H9 (cell line): ENCODE data around the gene NPPC. TPM values are rescaled to one million over a fixed set of nuclear protein-coding genes. Genes with fewer than 3 reads are reported as not detected.

Source experiments
- DNase-seq: peaks from one replicate; pipeline ENCODE4 v3.0.0-alpha.2; 2017
- H2AFZ ChIP-seq: one replicate; pipeline ENCODE4 v1.6.1; 2013; ENCODE audit warnings: mild to moderate bottlenecking, low read length, control low read depth, moderate library complexity
- H2AK5ac ChIP-seq: 2 replicates; pipeline ENCODE4 v1.6.1; 2013; ENCODE audit warnings: low read length, control low read depth, mixed read lengths; ENCODE audit not compliant: insufficient read length
- H2BK120ac ChIP-seq: one replicate; pipeline ENCODE4 v1.6.1; 2013; ENCODE audit warnings: low read depth, mild to moderate bottlenecking, low read length, control low read depth, inconsistent platforms; ENCODE audit not compliant: poor library complexity, severe bottlenecking
- H2BK12ac ChIP-seq: 2 replicates; pipeline ENCODE4 v1.6.1; 2013; ENCODE audit warnings: low read length, control low read depth, mixed read lengths, low read depth; ENCODE audit not compliant: insufficient read length
- H2BK15ac ChIP-seq: 2 replicates; pipeline ENCODE4 v1.6.1; 2013; ENCODE audit warnings: low read depth, low read length, control low read depth
- H2BK20ac ChIP-seq: one replicate; pipeline ENCODE4 v1.6.1; 2013; ENCODE audit warnings: low read depth, mild to moderate bottlenecking, low read length, control low read depth, inconsistent platforms; ENCODE audit not compliant: poor library complexity, severe bottlenecking
- H2BK5ac ChIP-seq: 2 replicates; pipeline ENCODE4 v1.6.1; 2013; ENCODE audit warnings: low read length, control low read depth, mixed read lengths; ENCODE audit not compliant: insufficient read length
- H3K14ac ChIP-seq: 2 replicates; pipeline ENCODE4 v1.6.1; 2013; ENCODE audit warnings: low read length, control low read depth; ENCODE audit not compliant: insufficient read depth
- H3K18ac ChIP-seq: 2 replicates; pipeline ENCODE4 v1.6.1; 2013; ENCODE audit warnings: low read depth, mild to moderate bottlenecking, mixed read lengths, low read length, control low read depth; ENCODE audit not compliant: insufficient read length
- H3K23ac ChIP-seq: 2 replicates; pipeline ENCODE4 v1.6.1; 2013; ENCODE audit warnings: low read length, control low read depth, mixed read lengths, low read depth; ENCODE audit not compliant: insufficient read length
- H3K23me2 ChIP-seq: 2 replicates; pipeline ENCODE4 v1.6.1; 2013; ENCODE audit warnings: low read depth, mild to moderate bottlenecking, mixed read lengths, low read length, control low read depth; ENCODE audit not compliant: insufficient read length, poor library complexity, severe bottlenecking
- H3K27ac ChIP-seq: 2 replicates; pipeline ENCODE4 v1.5.1; 2013; ENCODE audit warnings: low read length, control low read depth, mixed read lengths, low read depth; ENCODE audit not compliant: insufficient read length
- H3K27me3 ChIP-seq: 2 replicates; pipeline ENCODE4 v1.6.1; 2013; ENCODE audit warnings: low read length, control low read depth, inconsistent platforms; ENCODE audit not compliant: insufficient read depth
- H3K4ac ChIP-seq: 2 replicates; pipeline ENCODE4 v1.6.1; 2013; ENCODE audit warnings: low read depth, mild to moderate bottlenecking, control low read depth, inconsistent platforms, low read length, moderate library complexity
- H3K4me1 ChIP-seq: 2 replicates; pipeline ENCODE4 v1.6.1; 2013; ENCODE audit warnings: low read length, control low read depth, inconsistent platforms; ENCODE audit not compliant: insufficient read depth
- H3K4me2 ChIP-seq: 2 replicates; pipeline ENCODE4 v1.6.1; 2013; ENCODE audit warnings: low read length, control low read depth, mixed read lengths; ENCODE audit not compliant: insufficient read length, insufficient read depth
- H3K56ac ChIP-seq: 2 replicates; pipeline ENCODE4 v1.6.1; 2013; ENCODE audit warnings: low read depth, mild to moderate bottlenecking, mixed read lengths, low read length, control low read depth; ENCODE audit not compliant: insufficient read length
- H3K79me1 ChIP-seq: 2 replicates; pipeline ENCODE4 v1.6.1; 2013; ENCODE audit warnings: low read depth, mild to moderate bottlenecking, moderate library complexity, low read length, control low read depth, inconsistent platforms; ENCODE audit not compliant: insufficient read depth, poor library complexity, severe bottlenecking
- H3K79me2 ChIP-seq: 2 replicates; pipeline ENCODE4 v1.6.1; 2013; ENCODE audit warnings: low read length, control low read depth, inconsistent platforms; ENCODE audit not compliant: insufficient read depth
- H3K9ac ChIP-seq: 2 replicates; pipeline ENCODE4 v1.6.1; 2013; ENCODE audit warnings: low read length, control low read depth, mixed read lengths; ENCODE audit not compliant: insufficient read length; ENCODE audit errors: extremely low read depth
- H3K9me3 ChIP-seq: one replicate; pipeline ENCODE4 v1.6.1; 2013; ENCODE audit warnings: low read depth, low read length, inconsistent platforms; ENCODE audit not compliant: control insufficient read depth
- H3T11ph ChIP-seq: one replicate; pipeline ENCODE4 v1.6.1; 2013; ENCODE audit warnings: mild to moderate bottlenecking, low read length, control low read depth, inconsistent platforms
- H4K20me1 ChIP-seq: one replicate; pipeline ENCODE4 v1.6.1; 2013; ENCODE audit not compliant: control insufficient read depth, insufficient read length, insufficient read depth
- H4K5ac ChIP-seq: 2 replicates; pipeline ENCODE4 v1.6.1; 2013; ENCODE audit warnings: low read depth, mild to moderate bottlenecking, mixed read lengths, low read length, control low read depth; ENCODE audit not compliant: insufficient read length
- H4K8ac ChIP-seq: replicated peaks from 2 replicates; pipeline ENCODE4 v1.6.1; 2013; ENCODE audit warnings: low read length, control low read depth, mixed read lengths, low read depth; ENCODE audit not compliant: insufficient read length
- H4K91ac ChIP-seq: 2 replicates; pipeline ENCODE4 v1.6.1; 2013; ENCODE audit warnings: low read depth, mild to moderate bottlenecking, moderate library complexity, mixed read lengths, low read length, control low read depth; ENCODE audit not compliant: insufficient read length
- H3K27ac Mint-ChIP-seq, 3 experiments: 2 replicates in 2 of 3; 3 replicates in 1 of 3; pipeline ENCODE4 v1.8.0; 2020 to 2021; ENCODE audit warnings: mixed read lengths in 3 of 3, mild to moderate bottlenecking in 1 of 3, moderate library complexity in 1 of 3
- H3K27me3 Mint-ChIP-seq: 2 replicates; pipeline ENCODE4 v1.8.0; 2021; ENCODE audit warnings: low read depth, mild to moderate bottlenecking, moderate library complexity, mixed read lengths
- H3K36me3 Mint-ChIP-seq, 3 experiments: 2 replicates in 2 of 3; 3 replicates in 1 of 3; pipeline ENCODE4 v1.8.0; 2020 to 2021; ENCODE audit warnings: low read depth in 3 of 3, mixed read lengths in 3 of 3; ENCODE audit not compliant: insufficient read depth in 1 of 3
- H3K4me1 Mint-ChIP-seq, 2 experiments: 2 replicates each; pipeline ENCODE4 v1.8.0; 2020; ENCODE audit warnings: mixed read lengths in 2 of 2
- H3K4me3 Mint-ChIP-seq, 2 experiments: 2 replicates in 1 of 2; 3 replicates in 1 of 2; pipeline ENCODE4 v1.8.0; 2020 to 2021; ENCODE audit warnings: mild to moderate bottlenecking in 2 of 2, mixed read lengths in 2 of 2, moderate library complexity in 1 of 2
- H3K9me3 Mint-ChIP-seq, 2 experiments: 2 replicates in 1 of 2; 3 replicates in 1 of 2; pipeline ENCODE4 v1.8.0; 2020; ENCODE audit warnings: mild to moderate bottlenecking in 2 of 2, mixed read lengths in 2 of 2, moderate library complexity in 1 of 2
- WGBS: extraction: QIAGEN DNeasy Blood & Tissue Kit; methylation state at CpG from one replicate; pipeline ENCODE4 v1.1.7; 2013; ENCODE audit warnings: missing lambda C conversion rate, low lambda C conversion rate, mixed read lengths; ENCODE audit not compliant: insufficient read length; ENCODE audit errors: extremely low coverage; 5-methylcytosine and 5-hydroxymethylcytosine counted together
- total RNA-seq: library from RNA; stranded (reverse); gene quantifications from 2 replicates; pipeline ENCODE4 v1.2.1, GENCODE V29; 2021
- TF ChIP-seq, protein P1 (sequence below): fragments of 200-600 bp; sonication (generic); conservative IDR thresholded peaks from 3 replicates; pipeline ENCODE4 v1.8.0; 2021; ENCODE audit warnings: antibody characterized with exemption, mild to moderate bottlenecking

Gene NPPC
- total RNA-seq, 1 experiment from 2014 or later = 1.1 TPM

GRCh38 chr2:231939022-231939421 lies 12.8 kb upstream of the NPPC start:
- Histone ChIP-seq H2BK15ac (no peak overlapping the region), H3K27me3 (no peaks in the 10 kb centered on the region), H2BK20ac (no peak overlapping the region), H4K91ac (no peak overlapping the region), H3K9ac (no peak overlapping the region), H3K4me1 (no peaks in the 10 kb centered on the region), H4K20me1 (no peaks in the 10 kb centered on the region), H3K79me2 (no peaks in the 10 kb centered on the region), H3K79me1 (no peaks in the 10 kb centered on the region), H2AK5ac (no peak overlapping the region), H3K27ac (no peak overlapping the region), H4K8ac (no peak overlapping the region), H3K4ac (no peak overlapping the region), H3K9me3 (no peaks in the 10 kb centered on the region), H2BK12ac (no peak overlapping the region), H3T11ph (no peak overlapping the region), H3K56ac (no peak overlapping the region), H2BK120ac (no peak overlapping the region), H3K14ac (no peak overlapping the region), H4K5ac (no peak overlapping the region), H2AFZ (no peak overlapping the region), H2BK5ac (no peak overlapping the region), H3K4me2 (no peak overlapping the region), H3K23ac (no peak overlapping the region), H3K23me2 (no peaks in the 10 kb centered on the region), H3K18ac (no peak overlapping the region)
- no peaks in the 10 kb centered on the region for H3K36me3 Mint-ChIP-seq
- no peaks in the 10 kb centered on the region for H3K4me1 Mint-ChIP-seq
- H3K27me3 Mint-ChIP-seq = no peaks in the 10 kb centered on the region; the same call in 1 of the 2 replicates
- no CpG with 5 or more reads among the region's 4 CpGs for WGBS
- TF ChIP-seq, protein P1, sequence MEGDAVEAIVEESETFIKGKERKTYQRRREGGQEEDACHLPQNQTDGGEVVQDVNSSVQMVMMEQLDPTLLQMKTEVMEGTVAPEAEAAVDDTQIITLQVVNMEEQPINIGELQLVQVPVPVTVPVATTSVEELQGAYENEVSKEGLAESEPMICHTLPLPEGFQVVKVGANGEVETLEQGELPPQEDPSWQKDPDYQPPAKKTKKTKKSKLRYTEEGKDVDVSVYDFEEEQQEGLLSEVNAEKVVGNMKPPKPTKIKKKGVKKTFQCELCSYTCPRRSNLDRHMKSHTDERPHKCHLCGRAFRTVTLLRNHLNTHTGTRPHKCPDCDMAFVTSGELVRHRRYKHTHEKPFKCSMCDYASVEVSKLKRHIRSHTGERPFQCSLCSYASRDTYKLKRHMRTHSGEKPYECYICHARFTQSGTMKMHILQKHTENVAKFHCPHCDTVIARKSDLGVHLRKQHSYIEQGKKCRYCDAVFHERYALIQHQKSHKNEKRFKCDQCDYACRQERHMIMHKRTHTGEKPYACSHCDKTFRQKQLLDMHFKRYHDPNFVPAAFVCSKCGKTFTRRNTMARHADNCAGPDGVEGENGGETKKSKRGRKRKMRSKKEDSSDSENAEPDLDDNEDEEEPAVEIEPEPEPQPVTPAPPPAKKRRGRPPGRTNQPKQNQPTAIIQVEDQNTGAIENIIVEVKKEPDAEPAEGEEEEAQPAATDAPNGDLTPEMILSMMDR = no peak
- H3K4me3 Mint-ChIP-seq = no peak overlapping the region
- no peak overlapping the region for H3K27ac Mint-ChIP-seq
- no peaks in the 10 kb centered on the region for H3K9me3 Mint-ChIP-seq
- no peak for DNase-seq
